HG02610 (cell line): ENCODE data around the gene SLC26A6.

ENCODE experiments used
- ATAC-seq: cut with Tn5 transposase; IDR thresholded peaks from one replicate; pipeline ENCODE4 v1.9.1; 2021; ENCODE audit warnings: mild to moderate bottlenecking, moderate library complexity; ENCODE audit not compliant: unreplicated experiment

SLC26A6 gene

GRCh38 chr3:48662145-48662752 lies 27.0 kb upstream of the SLC26A6 start:
- ATAC-seq: no peak

DNA sequence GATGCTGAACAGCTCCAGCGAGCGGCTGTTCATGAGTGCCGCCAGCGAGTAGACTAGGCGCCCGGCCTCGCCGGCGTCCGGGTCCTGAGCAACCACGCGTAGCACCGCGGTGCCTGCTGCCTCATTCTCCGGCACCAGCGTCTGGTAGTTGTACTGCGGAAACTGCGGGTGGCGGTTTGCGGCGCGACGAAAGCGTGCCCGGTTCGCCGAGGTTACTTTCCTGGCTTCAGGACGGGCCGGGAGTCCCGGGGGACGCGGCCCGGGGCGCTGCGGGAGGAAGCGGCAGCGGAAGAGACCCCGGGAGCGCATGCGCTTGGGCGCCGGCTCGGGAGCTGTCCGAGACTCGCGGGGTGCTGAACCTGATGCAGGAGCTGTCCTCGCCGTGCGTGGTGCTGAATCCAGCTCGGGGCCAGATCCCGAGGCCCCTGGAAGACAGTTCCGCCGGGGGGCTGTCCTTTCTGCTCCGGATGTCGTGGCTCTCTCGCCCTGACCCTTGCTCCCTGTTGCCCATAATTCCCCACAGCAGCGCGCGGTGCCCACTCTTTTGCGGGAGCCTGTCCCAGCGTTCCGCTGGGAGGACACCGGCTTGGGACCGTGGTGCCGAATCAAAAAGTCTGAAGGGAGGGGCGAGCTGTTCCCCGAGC lies 26.4 kb upstream of the SLC26A6 start:
- no peak for ATAC-seq

DNA sequence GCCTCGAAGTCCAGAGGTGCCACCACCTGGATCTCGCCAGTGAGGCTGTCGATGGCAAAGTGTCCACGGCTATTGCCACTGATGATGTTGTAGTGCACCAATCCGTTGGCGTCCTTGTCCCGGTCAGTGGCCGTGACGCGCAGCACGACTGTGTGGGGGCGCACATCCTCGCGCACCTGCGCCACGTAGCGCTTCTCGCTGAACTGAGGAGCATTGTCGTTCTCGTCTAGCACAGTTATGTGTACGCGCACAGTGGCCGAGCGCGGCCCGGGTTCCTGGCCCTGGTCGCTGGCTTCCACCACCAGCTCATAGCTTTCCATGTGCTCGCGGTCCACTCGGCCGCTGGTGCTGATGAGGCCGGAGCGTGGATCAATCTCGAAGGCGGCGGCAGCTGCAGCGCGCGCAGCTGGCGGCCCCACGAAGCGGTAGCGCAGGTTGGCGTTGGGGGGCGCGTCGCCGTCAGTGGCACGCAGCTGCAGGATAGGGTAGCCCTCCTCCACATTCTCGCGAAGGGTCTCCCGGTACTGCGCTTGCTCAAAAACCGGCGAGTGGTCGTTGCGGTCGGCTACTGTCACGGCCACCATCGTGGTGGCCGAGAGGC lies 25.6 kb upstream of the SLC26A6 start:
- ATAC-seq: no peak

DNA sequence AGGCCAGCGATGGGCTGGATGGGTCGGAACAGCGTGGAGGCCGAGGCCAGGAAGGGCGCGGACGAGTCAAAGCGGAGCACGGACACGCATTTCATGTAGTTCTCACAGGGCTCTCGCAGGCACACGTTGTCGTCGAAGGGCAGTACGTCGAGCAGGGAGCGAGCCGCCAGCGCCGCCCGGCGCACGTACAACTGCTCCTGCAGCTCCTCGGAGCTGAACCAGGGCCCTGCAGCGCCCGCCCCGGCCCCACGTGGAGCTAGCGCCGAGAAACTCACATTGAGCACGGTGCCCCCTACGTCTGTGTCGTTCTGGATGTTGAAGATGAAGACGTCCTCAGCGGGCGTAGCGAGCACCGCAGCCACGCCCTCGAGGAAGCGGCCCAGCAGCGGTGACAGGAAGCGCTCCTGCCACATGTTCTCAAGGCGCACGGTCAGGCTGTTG lies 21.6 kb upstream of the SLC26A6 start:
- ATAC-seq: no peak

GRCh38 chr3:48656061-48656840 lies 21.0 kb upstream of the SLC26A6 start:
- peak; percentile 50 for ATAC-seq

GRCh38 chr3:48655606-48656005 lies 20.3 kb upstream of the SLC26A6 start:
- ATAC-seq: no peak

GRCh38 chr3:48655063-48655462 lies 19.8 kb upstream of the SLC26A6 start:
- ATAC-seq: no peak

DNA sequence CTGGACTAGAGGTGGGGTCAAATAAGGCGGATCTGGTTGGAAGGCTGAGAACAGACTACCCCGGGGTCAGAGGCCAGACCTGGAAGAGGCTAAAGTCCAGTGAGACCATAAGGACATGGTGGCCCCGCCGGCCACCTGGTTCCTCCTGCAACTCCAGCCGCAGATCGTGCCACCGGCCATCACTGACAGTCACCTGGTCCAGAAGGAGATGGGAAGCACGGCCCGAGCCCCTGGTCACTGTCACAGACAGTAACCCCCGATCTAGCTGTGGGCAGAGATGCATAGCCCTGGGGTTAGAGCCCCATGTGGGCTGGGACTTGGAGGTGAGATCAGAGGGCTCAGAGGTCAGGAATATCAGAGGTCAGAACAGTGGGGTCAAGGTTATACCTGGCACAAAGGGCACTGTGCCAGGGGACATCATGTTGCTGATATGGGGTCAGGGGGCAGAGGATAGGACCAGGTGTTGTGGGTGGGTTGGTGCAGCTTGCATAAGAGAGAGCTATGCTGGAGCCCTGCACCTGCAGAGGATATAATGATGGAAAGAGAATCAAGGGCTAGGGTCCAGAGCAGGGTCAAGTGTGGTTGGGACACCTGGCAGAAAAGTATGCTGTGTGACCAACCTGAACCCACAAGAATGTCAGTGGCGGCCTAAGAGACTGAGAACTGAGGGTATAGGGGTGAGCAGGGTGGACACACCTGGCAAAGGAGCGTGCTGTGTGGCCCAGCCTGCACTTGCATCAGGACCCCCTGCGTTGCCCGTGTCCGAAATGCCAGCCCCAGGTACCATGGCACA lies 17.9 kb upstream of the SLC26A6 start:
- ATAC-seq: no peak

DNA sequence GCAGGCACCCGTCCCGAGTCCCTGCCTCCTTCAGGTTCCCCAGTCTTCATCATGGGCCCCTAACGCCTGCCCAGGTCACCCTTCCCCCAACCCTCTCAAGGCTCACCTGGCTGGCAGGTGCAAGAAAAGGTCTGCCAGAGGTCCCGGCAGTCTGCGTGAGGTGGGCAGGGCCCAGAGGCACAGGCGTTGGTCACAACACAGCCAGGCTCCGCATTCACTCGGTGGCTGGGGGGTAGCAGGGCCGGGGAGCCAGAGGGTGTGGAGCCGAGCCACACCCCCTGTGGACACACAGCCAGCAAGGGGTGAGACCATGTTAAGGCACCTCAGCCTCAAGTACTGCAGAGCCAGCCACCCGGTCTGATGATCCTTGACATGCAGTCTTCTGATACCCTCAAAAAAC lies 16.5 kb upstream of the SLC26A6 start:
- ATAC-seq: no peak

GRCh38 chr3:48650723-48651122 lies 15.5 kb upstream of the SLC26A6 start:
- no peak for ATAC-seq

GRCh38 chr3:48648188-48648850 lies 13.1 kb upstream of the SLC26A6 start:
- ATAC-seq: no peak

DNA sequence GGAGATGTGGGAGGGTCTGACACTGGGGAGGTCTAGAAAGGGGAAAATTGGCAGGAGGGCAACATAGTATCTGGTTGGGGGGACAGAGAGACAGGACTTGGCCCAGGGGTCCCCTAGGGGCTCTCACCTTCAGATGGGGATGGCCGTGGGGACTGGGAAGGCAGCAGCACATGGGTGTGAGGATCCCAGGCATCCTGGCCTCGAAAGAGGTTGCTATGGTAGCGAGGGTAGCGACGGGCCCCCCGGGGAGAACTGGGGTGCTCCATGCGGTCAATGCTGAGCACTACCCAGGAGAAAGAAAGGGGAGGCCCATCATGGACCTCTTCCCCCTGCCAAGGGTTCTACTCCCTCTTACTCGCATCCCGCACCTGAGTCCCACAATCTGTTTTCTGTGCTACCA lies 12.5 kb upstream of the SLC26A6 start:
- no peak for ATAC-seq

- no peak for ATAC-seq
These were observed 9.9 kb upstream of the SLC26A6 start for GRCh38 chr3:48644898-48645760.

DNA sequence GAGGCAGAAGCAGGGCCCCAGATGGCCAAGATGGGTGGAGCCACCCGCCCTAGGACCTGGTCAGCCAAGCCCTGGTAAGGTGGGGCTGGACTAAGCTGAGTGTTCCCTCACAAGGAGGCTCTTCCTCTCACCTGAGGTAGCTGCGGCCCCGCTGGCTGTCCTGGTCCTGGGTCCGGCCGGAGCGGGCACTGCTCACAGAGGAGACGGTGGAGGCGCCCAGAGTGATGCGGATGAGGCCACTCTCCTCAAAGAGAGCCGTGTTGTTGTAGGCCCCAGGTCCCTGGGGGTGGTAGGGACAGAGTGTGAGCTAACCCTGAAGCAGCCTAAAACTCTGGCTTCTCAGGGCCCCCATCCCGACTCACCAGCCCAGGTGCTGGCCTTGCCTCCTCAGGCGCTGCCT lies 7.3 kb upstream of the SLC26A6 start:
- ATAC-seq: no peak

GRCh38 chr3:48641396-48641795 lies 6.1 kb upstream of the SLC26A6 start:
- no peak for ATAC-seq

DNA sequence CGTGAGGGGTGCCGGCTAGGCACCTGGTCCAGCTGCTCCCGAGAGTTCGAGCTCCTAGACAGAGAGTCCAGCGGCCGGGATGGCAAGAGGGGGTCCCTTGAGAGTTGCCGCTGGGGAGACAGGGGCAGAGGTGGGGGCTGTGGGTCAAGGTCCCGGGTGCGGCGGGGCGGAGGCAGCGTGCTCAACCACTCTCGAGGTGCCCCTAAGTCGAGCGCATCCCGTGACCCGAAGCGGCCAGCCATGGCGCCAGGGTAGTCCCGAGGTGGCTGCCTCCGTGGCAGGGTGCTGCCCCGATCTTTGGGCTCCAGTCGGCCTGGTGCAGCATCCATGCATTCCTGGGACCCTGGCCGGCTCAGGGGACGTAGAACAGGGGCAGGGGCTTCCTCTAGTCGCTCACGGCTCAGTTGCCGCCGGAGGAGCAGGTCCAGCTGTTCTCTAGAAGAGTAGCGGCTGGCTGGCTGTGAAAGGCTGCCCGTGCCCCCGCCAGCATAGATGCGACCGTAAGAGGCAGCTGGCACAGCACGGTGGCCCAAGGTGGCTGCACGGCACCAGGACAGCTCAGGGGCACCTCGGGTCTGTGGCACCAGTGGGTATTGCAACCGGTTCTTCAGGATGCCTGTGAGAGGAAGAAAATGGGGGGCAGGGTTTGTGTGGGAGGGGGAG lies 4.8 kb upstream of the SLC26A6 start:
- ATAC-seq: no peak

- no peak for ATAC-seq
These were observed 2.0 kb upstream of the SLC26A6 start for GRCh38 chr3:48637305-48637704.

GRCh38 chr3:48636149-48636655 lies 941 bp upstream of the SLC26A6 start:
- ATAC-seq: no peak
